HTR-8/SVneo (cell line): ENCODE results near the gene HK2.
"Not testable (repeated sequence)": the region's sequence is repeated elsewhere in the genome, so short reads cannot be mapped to it uniquely, and the experiment has no call there.

ENCODE experiments used
- DNase-seq: peaks from one replicate; pipeline ENCODE4 v3.0.0; 2011; ENCODE audit warnings: low spot score, mixed read lengths; ENCODE audit not compliant: insufficient read length
- FAIRE-seq: peaks from 2 replicates; lab custom pipeline; 2011; peaks lifted over from hg19 to GRCh38; lab: Jason Lieb, UNC

Gene HK2

DNA sequence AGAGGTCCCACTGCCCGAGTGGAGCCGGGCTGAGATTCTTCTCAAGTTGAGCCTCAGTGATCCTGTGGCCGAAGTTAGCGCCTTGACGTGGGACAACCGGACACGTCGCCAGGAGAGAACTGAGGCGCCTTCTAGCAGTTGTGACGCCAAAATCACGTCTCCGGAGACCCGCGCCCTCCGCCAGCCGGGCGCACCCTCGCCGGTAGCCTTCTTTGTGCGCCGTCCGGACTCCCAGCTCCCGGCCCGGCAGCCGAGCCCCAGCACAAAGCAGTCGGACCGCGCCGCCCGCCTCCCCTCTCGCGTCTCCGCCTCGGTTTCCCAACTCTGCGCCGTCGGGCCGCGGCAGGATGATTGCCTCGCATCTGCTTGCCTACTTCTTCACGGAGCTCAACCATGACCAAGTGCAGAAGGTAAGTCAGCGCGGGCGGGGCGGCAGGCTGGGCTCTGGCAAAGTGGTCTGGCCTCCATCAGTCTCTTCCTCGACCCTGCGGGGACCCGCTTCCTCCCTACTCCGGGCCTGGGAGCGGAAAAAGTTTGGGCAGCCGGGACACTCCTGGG is 386 bp downstream of the HK2 start:
- not testable (repeated sequence) for DNase-seq, FAIRE-seq

DNA sequence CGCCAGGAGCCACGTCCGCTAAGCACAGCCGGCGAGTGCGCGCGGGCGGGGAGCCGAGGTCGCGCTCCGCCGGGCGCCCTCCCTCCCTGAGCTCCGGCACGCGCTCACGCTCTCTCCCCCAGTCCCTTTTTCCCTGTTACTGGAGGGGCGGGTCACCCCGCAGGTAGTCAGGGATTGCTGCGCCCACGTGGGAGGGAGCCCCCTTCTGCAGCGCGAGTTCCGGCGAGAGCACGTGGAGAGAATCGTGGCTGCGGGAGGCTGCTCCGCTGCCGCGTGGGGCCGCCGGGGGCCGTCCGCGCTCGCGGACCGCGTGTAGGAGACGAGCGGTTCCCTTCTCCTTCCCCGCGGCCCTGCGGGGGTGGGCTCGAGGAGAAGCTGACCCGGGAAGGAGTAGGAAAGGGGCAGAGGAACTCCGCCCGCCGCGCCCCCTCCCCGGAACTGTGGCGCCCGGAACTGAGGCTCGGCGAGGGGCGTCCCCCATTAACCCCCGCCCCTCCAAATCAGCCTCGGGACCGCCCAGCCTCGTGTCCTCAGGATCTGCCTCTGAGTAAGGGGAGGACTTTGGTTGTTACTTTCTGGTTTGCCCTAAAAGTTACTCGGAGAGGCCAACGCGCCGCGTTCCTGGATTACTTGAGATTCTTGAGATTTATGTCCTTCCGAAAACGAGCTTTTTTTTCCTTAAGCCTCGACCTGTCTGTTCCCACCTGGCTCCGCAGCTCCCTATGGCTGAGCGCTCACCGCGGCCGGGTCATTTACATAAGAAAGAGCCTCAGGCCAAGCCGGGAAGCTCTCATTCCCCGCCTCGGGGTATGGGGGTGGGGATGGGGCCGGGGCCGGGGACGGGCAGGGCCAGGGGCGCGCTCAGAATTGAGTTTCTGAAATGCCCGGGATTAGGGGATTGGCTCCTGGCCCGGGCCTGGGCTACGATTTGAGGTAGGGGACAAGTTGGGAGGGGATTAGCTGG is 1.1 kb downstream of the HK2 start:
- FAIRE-seq (peak; percentile 26), DNase-seq (peak; percentile 59)

DNA sequence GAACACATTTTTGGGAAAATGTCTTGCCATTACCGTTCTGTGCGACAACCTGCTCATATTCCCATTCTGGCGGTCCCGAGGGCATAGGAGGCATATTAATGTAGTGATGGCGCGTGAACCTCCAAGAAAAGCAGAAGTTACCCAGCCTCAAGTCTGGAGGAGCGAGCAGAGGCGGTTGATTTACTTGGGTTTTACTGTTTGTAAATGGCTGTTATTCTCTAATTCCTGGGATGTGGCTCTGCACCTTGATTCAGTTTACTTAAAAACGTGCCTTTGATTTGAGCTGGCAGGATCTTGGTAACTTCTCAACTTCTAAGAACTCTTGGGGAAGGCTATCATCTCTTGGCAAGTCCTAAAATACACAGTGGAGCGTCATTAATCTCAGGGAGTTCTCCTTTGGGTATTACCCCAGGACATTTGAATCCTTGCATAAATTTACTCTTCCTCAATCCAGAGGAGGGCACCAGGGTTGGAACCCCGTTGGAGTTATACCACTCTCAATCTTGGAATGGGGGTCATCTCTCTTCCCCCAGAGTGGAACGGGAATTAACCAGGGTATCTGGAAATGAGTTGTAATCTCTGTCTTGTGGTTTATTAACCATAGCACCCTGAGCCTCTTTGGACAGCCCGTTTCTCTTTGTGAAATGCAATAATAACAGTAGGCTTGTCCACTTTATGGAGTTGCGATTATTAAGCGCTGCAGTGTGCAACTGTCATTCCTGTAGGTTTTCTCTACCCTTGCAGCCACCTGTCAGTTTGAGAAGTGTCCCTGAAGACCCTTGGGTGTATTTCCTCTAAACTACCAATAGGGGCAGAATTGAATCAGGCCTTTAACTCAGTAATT is 2.1 kb downstream of the HK2 start:
- DNase-seq (peak; percentile 73), FAIRE-seq (no peak)

DNA sequence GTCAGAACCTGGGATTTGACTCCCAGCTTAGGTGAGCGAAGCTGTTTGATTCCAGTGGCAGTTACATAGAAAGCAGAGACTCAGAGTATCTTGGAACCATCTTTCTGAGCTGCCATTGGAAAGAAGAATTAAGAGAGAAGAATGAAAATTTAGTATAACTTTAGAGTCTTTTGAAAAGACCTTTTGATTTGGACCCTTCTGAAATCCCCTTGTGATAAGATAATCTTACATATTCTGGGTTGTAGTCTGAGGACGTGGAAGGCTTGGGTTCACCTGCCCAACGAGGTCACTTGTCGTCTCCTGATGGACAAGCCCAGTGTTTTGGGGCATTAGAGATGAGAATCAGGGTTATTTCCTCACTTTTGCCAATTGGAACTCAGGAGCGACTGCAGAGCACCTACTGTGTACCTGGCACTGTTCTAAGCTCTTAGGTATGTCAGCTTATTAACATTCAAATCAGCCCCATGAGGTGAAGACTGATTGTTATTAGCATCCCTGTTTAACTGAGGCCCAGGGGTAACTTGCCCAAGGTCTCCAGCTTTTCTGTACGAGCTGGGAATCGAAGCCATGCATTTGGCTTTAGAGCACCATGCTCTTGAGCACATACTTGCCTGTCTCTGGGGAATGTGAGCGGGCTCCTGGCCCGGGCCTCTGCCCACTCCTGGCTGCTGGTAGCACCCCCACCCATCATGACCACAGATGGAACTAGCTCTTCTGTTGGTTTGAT is 2.9 kb downstream of the HK2 start:
- no peak for FAIRE-seq
- DNase-seq, result no peak

DNA sequence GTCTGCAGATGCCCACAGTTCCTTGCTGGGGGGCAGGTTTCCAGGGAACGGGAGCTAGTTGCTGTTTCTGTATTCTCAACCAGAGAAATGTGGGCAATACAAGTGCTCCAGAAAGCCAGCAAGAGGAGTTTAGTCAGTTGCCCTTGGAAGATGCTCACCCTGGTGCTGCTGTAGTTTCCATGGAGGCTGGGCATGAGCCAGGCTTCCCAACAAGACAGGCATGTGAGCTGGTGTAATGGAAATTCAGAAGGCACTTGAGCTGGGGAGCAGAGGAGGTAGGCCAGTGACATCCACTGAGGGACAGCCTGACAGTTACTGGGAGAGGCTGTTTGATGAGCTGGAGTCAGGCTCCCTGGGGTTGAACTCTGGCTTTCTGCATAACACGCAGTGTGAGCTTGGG is 7.7 kb downstream of the HK2 start:
- no peak for FAIRE-seq
- DNase-seq, result no peak

DNA sequence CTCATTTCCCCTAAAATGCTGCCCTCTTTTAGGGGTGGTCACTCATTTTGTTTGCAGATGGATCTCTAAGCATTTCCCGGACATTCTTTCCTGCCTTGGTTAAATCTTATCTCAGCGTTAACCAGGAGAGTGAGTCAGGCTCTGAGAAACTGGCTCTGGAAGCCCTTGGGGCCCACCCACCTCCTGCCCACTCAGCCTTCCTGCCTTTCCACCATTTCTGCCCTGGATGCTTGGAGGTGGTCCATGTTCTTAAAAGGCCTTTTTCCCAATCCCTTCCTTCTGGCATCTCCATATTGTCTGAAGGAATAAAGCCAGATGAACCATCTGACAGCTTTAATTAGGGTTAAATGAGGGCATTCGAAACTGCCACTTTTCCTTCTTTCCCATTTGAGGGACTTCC is 9.5 kb downstream of the HK2 start:
- no peak for FAIRE-seq

DNA sequence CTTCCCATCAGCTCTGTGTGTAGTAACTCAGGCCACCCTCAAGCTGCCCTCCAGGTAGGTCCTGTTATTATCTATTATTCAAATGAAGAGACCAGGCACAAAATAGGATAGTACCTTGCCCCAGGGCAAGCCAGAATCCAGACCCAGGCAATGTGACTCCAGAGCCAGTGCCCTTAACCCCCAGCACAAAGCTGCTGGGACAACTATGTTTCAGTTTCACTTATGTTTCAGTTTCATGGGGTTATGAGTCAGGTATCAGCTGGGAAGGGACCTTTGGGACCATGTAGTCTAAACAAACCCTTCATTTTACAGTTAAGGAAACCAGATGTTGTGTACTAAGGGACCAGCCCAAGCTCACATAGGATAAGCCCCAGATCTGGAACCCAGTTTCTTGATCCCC is 10.0 kb downstream of the HK2 start:
- FAIRE-seq (no peak), DNase-seq (peak; percentile 37)

More for the DNA sequence above, 9.5 kb downstream of the HK2 start:
- DNase-seq, result peak; percentile 38

DNA sequence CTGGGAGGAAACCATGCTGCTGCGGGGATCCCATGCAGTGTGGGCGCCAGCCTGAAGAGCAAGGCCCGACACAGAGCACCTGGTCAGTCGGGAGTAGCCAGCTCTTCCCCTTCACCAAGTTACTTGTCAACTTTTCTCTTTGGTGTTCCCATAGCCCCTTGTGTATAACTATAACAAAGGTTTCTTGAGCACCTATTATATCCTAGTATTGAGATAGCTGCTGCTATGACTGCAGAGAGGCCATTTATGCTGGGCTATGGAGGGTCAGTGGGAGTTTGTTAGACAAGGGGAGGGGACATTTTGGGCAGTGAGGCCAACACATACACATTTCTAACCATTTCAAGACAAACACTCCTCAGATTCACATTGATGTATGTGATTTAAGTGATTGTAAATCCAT is 10.8 kb downstream of the HK2 start:
- FAIRE-seq (no peak), DNase-seq (no peak)

DNA sequence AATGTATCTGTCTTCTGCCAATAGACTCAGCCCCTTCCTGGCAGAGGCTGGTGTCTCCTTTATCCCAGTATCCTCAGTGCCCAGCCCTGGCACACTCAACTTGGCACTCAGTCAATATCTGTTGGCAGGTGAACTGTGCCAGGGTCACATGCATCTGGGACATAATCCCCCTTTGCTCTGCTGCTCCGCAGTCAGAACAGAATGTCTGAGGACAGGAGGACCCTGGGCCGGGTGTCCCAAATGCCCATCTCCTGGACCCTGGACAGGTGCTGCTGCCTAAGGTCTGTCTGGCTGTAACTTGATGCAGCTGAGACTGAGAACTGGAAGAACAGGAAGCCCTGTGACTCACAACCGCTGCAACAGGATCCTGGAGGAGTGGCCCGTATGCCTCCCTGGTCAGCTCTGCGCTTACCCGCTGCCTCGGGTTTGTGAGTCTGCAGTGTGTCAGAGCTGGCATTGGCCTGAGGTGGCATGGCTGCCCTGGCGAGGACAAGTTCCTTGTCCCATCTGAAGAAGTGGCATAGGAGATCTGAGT is 11.4 kb downstream of the HK2 start:
- DNase-seq (peak; percentile 90), FAIRE-seq (peak; percentile 93)

DNA sequence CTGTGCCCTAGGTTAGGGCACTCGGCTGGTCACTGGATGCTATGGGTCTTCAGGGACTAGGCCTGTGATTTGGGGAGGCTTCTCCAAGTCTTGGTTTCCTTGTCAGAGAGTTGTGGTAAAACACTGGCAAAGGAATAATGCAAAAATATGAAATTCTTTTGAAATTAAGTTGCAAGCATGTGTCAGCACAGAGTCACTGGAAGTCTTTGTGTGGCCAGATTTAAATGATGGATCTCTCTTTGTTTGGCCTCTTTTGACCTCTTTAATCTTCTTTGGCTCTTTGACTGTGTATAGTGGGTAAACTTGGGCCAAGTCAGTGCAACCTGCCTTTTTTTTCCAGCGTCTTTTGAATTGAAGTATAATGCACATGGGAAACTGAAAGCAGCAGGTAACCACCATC is 12.1 kb downstream of the HK2 start:
- DNase-seq, result no peak

DNA sequence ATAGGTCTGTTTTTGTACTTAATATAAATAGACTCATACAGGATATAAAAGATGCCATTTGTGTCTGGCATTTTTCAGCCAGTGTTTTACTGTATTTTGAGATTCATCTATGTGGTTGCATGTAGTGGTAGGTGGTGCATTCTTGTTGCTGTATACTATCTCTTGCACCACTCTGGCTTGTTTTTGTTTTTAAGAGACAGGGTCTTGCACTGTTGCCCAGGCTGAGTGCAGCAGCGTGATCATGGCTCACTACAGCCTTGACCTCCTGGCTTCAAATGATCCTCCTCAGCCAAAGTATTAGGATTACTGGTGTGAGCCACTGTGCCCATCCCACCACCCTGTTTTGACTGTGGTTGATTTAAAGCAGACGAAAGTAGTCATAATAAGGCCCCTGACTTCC is 12.6 kb downstream of the HK2 start:
- DNase-seq, result no peak
- no peak for FAIRE-seq

More for the DNA sequence above, 12.1 kb downstream of the HK2 start:
- FAIRE-seq, result no peak

DNA sequence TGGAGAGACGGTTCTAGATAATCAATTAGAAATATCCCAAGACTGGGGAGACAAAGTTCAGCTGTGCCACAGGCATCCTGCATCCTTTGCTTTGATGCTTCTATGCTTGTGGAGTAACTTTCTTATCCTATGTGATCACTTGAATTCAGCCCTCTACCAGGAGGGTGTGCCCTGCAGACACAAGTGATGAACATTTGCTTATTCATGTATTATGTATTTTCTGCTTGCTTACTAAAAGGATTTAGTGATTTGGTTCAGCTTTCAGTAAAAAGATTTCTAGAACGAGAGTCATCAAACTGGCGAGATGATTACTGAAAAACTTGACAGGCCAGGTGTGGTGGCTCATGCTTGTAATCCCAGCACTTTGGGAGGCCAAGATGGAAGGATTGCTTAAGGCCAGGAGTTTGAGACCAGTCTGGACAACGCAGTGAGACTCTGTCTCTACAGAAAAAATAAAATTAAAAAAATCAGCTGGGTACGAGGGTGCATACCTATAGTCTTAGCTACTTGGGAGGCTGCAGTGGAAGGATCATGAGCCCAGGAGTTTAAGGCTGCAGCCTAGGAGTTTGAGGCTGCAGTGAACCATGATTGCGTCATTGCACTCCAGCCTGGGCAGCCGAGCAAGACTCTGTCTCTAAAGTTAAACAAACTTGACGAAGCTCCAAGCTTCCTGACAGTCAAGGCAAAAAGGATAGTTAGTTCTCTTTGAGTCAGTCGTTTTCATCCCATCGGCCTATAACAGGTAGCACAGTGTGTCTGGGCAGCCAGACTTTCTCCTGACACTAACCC is 13.3 kb downstream of the HK2 start:
- DNase-seq, result no peak
- no peak for FAIRE-seq

DNA sequence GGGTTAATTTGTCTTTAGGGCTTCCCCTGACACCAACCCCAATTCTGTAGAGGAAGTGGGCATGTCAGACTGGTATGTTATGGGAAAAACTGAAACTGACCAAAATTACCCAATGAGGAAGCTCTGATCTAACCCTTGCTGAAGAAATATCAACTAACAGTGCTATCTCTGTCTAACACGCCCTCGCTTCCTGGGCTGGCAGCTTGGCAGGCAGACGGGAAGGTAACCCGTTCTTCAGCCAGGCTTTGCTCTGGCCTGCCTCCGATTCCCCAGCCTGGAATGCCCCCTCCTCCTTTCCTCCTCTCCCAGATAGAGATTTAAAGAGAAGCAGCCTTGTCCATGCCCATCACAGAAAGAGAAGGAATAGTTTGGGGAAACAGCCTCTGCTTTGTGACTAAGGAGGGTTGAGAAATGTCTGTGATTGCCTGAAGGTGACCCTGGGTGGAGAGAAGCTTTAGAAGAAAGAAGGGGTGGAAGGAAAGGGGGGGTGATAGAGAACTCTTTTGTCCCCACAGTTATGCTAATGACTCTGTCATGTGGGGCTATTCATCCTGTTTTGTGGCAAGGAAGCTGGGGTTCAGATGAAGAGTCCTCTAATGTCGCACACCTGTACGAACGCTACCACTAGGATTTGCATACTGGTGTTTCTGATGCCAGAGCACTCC is 15.4 kb downstream of the HK2 start:
- no peak for DNase-seq
- no peak for FAIRE-seq

DNA sequence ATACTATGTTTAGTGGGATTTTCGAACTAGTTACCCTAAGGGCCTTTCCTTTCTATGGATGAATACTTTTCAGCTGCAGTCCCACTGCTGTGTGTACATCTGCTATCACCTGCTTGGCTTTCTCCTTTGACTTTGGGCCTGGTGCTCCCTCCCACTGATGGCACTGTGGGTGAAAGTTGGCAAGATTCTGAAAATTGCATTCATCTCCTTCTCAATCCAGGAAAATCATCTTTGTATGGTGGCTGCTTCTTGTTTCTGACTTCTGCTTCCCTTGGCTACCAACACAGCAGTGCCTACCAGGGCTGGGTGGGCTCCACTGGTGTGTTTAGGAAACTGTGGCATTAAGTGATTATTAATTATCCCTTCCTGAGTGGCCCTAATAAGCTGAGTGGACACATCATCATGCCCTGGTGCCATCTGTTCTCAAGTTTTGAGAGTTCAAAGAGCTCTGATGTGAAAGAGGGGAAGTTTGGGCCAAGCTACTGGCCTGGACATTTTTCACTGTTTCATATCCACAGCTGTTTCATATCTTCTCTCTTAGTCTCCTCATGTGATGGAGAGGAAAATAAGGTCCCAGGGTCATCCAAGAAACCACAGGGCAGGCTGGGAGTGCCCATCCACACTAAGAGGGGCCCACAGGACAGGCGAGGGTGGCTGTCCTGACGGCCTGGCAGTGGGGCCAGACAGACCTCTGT is 16.7 kb downstream of the HK2 start:
- FAIRE-seq, result no peak
- DNase-seq, result no peak

DNA sequence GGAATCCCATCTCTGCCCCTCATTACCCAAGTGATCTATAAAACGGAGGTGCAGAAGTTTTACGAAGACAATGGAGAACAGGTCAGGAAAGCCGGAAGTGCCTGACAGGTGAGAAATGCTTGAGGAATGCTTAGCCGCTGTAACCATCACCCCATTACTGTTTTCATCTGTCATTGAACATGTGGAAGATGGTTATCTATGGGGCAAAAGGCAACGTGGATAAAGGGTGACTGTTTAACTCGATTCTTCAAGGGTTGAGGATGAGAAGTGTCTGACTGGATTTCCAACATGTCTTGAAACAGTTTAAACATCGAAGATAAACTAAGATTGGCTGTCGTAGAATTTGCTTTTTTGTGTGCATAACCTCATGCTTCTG is 17.3 kb downstream of the HK2 start:
- peak; percentile 69 for FAIRE-seq
- peak; percentile 51 for DNase-seq

DNA sequence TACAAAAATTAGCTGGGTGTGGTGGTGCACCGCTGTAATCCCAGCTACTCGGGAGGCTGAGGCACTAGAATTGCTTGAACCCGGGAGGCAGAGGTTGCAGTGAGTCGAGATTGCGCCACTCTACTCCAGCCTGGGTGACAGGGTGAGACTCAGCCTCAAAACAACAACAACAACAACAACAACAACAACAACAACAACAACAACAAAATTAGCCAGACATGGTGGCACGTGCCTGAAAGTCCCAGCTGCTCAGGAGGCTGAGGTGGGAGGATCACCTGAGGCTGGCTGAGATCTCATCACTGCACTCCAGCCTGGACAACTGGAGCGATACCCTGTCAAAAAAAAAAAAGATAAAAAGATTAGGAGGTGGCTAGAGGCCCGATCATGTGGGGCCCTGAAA is 19.4 kb downstream of the HK2 start:
- not testable (repeated sequence) for DNase-seq, FAIRE-seq

DNA sequence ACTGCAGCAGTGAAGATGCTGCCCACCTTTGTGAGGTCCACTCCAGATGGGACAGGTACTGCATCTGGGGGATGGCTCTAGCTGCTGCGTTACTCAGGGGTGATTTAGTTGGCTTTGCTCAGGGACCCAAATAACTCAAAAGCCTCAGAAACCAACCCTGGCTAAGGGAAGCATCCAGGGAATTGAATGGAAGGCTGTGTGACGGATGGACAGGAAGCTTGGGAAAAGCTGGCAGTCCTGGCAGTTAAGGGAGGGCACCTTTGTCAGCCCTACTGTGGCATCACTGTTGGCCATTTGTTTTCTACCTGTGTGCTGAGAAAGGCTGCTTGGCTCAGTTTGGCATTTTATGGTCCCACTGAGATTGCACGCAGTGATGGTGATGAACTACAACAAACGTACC is 20.5 kb downstream of the HK2 start:
- no peak for FAIRE-seq

DNA sequence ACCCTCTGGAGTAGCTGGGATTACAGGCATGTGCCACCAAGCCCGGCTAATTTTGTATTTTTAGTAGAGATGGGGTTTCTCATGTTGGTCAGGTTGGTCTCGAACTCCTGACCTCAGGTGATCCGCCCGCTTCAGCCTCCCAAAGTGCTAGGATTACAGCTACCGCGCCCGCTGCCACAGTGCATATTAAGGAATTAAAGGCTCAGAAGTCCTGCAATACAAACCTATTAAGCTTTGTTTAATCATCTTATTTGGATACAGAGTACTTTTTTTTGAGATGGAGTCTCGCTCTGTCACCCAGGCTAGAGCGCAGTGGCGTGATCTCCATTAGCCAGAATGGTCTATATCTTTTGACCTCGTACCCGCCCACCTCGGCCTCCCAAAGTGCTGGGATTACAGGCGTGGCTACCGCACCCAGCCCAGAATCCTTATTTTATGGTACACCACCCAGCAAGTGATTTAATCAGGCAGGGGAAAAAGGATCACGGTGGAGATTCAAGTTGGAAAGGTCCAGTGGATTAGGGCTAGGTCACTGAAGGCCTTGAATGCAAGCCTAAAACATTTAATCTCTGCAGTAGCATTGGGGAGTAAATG is 21.3 kb downstream of the HK2 start:
- FAIRE-seq, DNase-seq: not testable (repeated sequence)

More for the DNA sequence above, 20.5 kb downstream of the HK2 start:
- DNase-seq, result no peak
